Measurements from ENCODE around the gene USP36. TPM values are rescaled to one million over a fixed set of nuclear protein-coding genes. Genes with fewer than 3 reads are reported as not detected.

USP36 gene
- total and polyA plus RNA-seq, 9 of the 15 experiments (the other 6 are each of a cell fraction or from before 2014, with no cell fraction given): 6.4 to 72.8 (median 22.5) TPM

- TF ChIP-seq YY1 (IDR thresholded peaks at IDR 0.05; ENCODE audit: borderline replicate concordance in 1 of 3, control insufficient read depth in 1 of 3, extremely low read depth in 1 of 3, insufficient read depth in 3 of 3, insufficient read length in 1 of 3, insufficient replicate concordance in 2 of 3, low read depth in 1 of 3, low read length in 2 of 3) (peak in 2 of 3 experiments; percentile 3 to 53), CCNT2 (IDR thresholded peaks at IDR 0.05; ENCODE audit: borderline replicate concordance, extremely low read depth, insufficient read length, low read depth, low read length) (peak; percentile 85), YBX1 (IDR thresholded peaks at IDR 0.05) (no peak), DEAF1 (CRISPR knock-in tag; IDR thresholded peaks at IDR 0.05) (no peak), HDAC1 (IDR thresholded peaks at IDR 0.05) (peak in 1 of 2 experiments; percentile 92; a peak in 3 of 4 replicates), KAT2B (IDR thresholded peaks at IDR 0.05; ENCODE audit: low read depth, low read length) (no peak), ATF1 (CRISPR knock-in tag; IDR thresholded peaks at IDR 0.05) (peak; percentile 70), ATF1 (tag; IDR thresholded peaks at IDR 0.05) (peak; percentile 100), CBX5 (IDR thresholded peaks at IDR 0.05; ENCODE audit: borderline replicate concordance, low read depth) (no peak), HDAC6 (IDR thresholded peaks at IDR 0.05; ENCODE audit: low read depth, low read length) (no peak), TBP (optimal IDR thresholded peaks at IDR 0.05; ENCODE audit: low read depth, low read length) (peak; percentile 83), AFF1 (IDR thresholded peaks at IDR 0.05; ENCODE audit: low read depth in 1 of 2, partially characterized antibody in 2 of 2) (no peak), NCOA2 (IDR thresholded peaks at IDR 0.05; ENCODE audit: partially characterized antibody in 2 of 2) (no peak), ELF2 (CRISPR knock-in tag; IDR thresholded peaks at IDR 0.05) (peak; percentile 98), ZC3H8 (IDR thresholded peaks at IDR 0.05) (no peak), HCFC1 (IDR thresholded peaks at IDR 0.05; ENCODE audit: low read depth, low read length) (peak; percentile 74), SNIP1 (IDR thresholded peaks at IDR 0.05; ENCODE audit: low read depth) (no peak), MAZ (CRISPR knock-in tag; conservative IDR thresholded peaks at IDR 0.05 in 1 of 2, IDR thresholded peaks at IDR 0.05 in 1 of 2) (peak; percentile 90 to 93), MNT (conservative IDR thresholded peaks at IDR 0.05) (peak; percentile 97 to 99)
Measured at GRCh38 chr17:78840780-78841611, at the start of gene USP36 (continued).

All from K562 (cell line).